Stimulated activated CD4-positive, alpha-beta T cell treated with anti-CD3 and anti-CD28 coated beads, Interleukin-1b, Interleukin-23, amount 100 ng/mL, for 1 hour (primary cell): ENCODE measurements around the gene PTTG1IP.
A peak's percentile ranks its signal among the peaks of the same experiment; 100 is the strongest.

Experiments
- DNase-seq, 2 donors: peaks; one replicate each; pipeline ENCODE4 v3.0.0-alpha.2; 2020; ENCODE audit warnings: low read depth in 2 of 2

The PTTG1IP gene

DNA sequence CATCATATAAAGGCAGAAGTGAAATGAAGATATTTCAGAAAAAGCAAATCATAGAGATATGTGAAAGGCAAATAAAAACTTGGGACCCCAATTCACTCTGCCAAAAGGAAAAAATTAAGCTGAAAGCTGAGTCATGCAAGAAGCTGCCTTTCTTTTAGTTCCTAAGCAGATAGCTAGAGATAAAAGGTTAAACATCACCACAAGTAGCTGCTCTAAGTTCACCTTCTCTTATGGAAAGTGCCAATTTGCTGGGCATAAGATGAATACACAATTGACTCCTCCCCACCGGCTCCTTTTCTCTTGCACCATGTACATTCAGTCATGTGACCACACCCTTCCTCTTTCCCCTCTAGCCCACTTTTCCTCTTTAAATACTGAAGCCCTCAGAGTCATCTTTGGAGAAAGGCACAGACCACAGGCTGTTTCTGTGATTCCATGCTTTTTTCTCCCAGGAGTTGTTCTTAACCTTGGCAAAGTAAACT is 50.3 kb downstream of the PTTG1IP start:
- no peak for DNase-seq

DNA sequence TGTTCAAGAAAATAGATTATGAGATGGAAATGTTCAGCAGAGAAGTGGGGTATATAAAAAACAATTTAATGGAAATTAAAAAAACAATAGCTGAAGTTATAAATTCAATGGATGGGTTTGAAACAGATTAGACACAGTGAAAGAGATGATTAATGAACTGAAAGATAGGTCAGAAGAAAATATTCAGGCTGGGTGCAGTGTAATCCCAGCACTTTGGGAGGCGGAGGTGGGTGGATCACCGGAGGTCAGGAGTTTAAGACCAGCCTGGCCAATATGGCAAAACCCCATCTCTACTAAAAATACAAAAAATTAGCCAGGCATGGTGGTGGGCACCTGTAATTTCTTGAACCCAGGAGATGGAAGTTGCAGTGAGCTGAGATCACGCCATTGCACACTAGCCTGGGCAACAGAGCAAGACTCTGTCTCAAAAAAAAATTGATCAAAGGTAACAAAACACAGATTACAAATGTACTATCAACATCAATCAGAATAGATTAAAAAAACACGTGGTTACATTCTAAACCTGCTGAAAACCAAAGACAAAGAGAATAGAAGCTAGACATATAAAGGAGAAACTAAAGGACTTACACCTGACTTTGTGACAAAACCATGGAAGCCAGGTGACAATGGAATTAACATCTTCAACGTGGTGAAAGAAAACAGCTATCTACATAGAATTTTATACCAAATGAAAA is 50.9 kb downstream of the PTTG1IP start:
- no peak for DNase-seq

DNA sequence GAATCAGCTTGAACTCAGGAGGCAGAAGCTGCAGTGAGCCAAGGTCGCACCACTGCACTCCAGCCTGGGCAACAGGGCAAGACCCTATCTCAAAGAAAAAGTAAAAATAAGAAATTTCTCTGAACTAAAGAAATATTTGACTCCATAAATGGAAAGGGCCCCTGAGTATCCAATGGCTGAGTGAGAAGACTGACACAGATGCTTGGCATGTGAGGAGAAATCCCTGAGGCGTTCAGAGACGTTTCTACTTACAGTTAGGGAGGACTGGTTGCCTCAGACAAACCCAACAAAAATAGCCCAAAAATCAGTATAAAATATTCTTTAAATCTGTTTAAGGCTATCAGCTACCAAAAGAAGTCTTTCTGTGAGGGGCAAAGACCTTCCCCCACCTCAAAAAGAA is 52.6 kb downstream of the PTTG1IP start:
- no peak for DNase-seq

DNA sequence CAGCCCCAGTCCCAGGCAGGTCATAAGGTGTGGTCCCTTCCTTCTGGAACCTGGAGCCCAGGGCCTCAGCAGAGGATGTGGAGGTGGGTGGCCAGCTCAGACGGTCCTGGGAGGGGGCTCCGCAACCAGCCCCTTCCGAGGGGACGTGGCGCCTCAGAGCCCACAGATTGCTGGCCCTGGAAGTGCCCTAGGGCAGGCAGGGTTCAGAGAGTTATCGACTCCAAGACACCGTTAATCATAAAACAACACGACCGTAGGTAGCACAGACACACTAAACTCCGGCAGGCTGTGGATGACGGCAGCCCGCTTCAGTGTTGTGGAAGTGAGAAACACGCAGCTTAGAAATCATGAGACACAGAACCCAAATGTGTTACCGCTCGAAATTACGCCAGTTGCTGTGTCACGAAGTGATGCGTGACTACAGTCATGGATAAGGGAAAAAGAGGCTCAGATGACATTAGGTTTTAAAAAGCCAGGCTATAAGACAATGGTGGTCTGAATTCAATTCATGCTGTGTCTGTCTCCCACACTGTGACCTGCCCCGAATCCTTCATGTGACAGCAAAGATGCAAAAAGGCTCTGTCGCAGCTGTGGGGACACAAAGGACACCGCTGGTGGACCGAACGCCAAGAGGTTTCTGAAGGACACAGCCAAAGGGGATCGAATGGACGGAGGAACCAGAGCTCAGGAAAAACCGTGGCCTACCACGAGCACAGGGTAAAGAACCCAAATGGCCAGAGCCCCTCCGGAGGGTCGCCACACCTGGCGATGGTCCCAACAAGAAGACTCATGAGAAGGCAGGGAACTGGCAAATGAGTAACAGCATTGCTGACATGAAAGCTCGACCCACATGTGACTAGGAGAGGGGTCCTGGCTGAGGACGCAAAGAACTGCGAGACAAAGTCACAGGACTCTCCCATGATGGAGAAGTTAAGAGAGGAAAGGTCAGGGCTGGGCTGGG is 53.9 kb downstream of the PTTG1IP start:
- no peak for DNase-seq

DNA sequence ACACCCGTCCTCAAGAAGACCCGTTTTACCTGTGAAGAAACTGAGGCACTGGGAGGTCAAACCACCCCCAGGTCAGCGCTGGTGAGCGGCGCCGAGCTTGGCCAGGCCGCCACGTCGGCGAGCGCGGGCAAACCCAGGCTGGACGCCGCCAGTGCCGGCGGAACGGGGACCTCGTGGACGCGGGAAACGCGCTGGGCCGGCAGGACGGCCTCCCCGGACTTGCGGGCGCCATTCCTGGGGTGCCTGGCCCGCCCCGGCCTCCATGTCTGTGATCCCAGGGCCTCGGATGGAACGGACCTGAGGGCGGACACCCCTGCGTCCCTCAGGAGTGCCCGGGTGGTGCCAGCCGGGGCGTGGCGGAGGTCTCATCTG is 54.9 kb downstream of the PTTG1IP start:
- no peak for DNase-seq

DNA sequence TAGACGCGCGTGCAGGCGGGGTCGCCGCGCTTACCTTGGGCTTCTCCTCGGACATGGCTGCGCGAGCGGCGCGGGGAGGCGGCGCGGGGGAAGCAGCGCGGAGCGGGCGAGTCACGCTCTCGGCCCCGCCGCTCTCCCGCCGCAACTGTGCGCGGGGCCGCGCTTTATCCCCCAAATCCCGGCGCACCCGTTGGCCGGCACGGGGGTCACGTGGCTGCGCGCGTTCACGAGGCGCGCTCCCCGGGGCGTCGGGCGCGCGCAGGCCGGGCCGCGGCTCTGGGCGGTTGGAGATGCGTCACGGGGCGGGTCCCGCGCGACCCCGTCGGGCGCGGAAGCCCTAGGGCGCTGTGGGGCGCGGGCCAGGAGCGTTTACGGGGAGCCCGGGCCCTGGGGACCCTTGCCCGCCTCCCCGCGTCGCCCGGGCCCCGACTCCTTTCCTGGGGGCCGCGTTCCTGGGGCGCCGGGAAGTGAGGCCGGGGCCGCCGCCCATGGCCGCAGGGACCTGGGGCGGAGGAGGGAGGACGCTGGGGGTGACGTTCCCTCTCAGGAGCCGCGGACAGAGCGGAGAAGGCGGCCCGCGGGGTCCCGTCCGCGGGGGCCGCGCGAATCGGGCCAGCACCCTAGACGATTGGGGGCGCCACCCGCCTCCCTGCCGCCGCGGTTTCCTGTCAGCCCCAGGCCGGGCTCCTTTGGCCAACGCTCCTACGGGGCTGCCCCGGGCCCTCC is 55.4 kb downstream of the PTTG1IP start, which contains the start of gene SUMO3:
Gene SUMO3 (minus strand): TSS at position 149 of the 726 bp plus-strand sequence. CDS start 94 bp downstream, at position 55.
- DNase-seq, result peak; percentile 71 to 78

DNA sequence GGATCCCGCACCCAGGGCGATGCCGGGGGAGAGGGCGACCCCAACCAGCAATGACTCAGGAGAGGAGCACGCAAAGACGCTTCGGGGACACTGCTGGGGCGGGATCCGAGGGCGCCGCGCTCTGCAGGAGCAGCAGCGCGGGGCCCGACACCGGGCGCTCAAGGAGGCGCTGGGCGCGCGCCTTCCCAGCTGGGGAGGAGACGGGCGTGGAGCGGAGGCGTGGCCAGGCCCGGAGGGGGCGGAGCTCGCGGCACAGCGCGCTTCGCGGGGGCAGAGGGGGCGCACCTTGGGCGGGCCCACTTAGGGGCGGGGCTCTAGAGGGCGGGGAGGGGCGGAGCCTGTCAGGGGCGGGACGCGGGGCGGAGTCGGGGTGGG is 56.0 kb downstream of the PTTG1IP start:
- peak; percentile 84 to 89 for DNase-seq

DNA sequence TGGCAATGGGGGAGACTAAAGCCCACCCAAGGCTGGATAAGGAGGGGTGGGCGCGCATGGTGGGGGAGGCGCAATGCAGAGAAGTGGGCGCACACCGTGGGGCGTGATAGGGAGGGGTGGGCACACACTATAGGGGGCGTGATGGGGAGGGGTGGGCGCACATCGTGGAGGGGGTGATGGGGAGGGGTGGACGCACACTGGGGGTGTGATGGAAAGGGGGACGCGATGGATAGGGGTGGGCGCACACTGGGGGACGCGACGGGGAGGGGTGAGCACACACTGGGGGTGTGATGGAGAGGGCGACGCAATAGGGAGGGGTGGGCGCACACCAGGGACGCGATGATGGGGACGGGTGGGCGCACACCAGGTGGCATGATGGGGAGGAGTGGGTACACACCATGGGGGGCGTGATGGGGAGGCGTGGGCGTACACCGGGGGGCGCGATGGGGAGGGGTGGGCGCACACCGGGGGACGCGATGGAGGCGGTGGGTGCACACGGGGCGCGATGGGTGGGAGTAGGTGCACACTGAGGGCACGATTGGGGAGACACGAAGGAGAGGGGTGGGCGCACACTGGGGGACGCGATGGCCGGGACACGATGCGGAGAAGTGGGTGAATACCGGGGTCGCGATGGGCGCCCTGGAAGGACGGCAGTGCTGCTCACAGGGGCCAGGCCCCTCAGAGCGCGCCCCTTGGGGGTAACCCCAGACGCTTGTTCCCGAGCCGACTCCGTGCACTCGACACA is 56.6 kb downstream of the PTTG1IP start:
- no peak for DNase-seq

DNA sequence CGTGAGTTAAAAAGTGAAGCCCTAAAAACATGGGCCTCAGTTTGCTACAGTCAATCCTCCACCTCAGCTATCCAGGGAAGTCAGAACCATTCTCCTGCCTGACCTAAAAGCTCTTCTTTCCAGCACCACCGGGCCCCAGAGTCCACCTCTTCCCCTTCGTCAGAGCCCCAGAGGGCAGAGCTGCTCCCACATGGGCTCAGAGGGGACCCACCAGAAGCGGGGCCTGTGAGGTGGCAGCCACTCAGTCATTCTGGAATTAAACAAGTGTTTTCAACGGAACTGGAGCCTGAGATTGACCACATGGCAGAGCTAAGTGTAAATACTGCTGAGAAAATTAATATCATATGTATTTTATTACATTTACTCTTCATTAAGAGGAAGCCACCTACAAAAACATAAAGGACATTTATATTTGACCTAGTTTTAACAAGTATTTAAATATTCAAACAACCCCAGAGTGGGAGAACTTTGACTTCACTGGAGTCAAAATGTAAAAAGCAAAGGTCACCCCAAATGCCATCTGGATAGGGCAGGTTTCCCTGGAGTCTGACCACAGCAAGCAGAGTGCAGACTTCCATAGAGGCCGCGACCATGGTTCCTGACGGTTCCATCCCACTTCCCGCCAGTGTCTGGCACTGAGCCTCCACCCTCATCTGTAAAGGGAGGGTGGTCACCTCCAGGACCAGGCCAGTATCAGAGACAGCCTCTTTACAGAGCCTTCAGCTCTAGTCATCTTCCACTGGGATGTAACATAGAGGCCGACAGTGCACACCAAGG is 57.5 kb downstream of the PTTG1IP start:
- DNase-seq, result no peak

DNA sequence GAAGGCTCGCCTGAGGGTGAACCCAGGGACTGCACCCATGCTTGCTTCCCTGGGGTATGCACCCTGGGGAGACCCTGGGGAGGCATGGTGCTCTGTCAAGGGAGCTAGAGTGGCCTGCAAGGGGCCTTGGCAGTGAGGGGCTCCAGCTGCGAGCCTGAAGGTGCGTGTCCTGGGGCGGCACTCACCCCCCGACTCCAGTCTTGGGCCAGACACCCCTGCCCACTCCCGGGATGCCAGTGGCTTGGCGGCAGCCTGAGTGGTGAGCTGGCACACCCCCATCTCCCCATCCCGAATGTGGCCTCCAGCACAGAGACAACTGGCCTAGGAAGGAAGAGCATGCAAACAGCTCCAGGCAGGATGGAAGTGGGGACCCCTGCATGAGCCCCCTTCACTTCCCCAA is 58.3 kb downstream of the PTTG1IP start:
- DNase-seq, result no peak

DNA sequence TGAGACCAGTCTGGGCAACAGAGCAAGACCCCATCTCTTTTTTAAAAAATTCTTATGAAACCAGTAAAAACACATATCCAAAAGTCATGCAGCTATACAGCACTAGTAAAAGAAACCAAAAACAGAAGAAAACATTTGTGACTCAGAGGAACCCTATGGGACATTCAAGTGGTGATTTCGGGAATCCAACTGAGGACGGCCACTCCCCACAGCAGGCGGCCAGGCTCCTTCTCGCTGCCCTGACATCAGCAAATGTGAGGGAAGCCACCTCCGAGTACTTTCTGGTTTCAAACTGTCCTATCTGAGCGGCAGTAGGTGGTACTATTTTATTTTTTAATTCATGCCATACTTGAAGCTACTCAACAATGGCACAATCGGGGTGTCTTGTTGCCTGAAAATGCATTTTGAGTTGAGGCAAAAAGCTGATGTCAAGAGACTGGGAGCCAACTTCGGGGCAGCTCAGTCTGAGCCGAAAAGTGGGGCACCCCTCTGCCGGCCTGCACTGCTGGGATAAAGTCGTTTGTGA is 58.9 kb downstream of the PTTG1IP start:
- no peak for DNase-seq

DNA sequence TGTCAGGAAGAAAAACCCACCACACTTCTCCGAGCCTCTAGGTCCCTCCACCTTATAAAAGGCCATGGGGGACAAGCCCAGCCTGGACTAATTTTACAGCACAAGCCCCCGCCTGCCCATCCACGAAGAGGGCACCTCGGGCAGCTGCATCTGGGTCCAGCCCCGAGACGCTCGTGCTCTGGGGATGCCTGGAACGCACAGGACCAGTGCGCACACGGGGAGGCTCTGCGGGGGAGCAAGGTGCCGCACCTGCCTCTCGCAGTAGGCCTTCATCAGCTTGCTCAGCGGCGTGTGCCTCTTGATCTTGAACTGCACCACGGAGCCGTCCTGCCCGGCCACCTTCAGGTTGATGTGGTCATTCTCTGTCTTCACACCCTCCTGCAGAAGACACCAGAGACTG is 59.8 kb downstream of the PTTG1IP start:
- DNase-seq, result no peak

DNA sequence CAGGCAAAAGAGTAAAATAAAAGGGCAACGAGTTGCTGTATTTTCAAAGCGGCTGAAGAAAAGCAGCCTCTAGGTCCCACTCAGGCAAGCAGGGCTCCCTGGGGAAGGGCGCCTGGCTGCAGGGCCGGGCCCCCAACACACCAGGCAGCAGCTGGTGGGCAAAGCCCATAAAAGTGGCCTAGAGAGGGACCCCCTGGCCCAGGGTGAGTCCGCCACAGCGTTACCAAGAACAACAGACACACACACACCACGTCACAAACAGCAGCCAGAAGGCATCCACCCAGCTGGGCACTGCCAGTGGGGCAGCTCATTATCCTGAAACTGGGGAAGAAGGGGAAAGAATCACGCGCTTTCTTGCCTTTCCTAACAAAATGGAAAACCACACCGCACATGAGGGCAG is 60.3 kb downstream of the PTTG1IP start:
- no peak for DNase-seq

DNA sequence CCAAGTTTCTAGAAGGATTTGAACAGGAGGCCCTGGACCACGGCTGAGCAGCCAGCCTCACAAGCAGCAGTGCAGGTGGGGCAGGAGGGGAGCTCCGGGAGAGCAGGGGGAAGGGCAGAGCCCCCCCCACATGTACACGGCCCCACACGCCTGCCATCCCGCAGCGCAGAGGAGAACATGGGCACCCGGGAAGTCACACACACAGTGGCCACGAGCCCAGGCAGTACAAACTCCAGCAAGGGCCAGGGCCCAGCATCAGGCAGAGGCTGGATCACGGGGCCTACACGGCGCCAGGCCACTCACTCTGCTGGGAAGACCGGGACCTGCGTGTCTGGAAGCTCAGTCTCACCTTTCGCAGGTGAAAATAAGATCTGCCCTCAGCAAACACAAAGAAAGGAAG is 60.9 kb downstream of the PTTG1IP start:
- DNase-seq, result no peak

DNA sequence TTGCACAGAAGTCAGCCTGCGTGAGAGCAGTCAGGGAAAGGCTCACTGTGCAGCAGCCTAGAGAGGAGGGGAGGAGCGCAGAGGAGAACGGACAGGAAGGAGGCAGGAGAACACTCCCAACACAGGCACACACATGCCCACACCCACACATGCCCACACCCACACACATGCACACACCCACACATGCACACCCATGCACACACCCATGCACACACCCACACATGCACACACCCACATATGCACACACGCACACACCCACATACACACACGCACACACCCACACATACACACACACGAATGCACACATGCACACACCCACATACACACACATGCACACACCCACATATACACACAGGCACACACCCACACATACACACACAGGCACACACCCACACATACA is 62.7 kb downstream of the PTTG1IP start:
- no peak for DNase-seq

DNA sequence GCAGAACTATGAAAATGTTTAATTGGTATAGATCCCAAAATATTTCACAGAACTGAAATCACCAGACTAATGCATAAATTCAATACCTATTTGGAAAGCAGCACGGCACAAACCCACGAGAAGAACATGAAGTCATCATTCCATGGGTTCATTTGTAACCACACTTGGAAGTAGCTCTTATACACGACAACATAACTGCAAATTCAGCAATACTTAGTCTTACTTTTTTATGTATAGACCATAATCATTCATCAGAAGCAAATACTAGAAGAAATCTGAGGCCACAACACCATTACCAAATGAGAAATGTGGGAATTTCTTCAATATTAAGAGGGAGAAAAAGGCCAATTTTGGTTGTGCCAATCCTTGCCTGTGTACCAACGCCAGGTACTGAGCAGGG is 67.6 kb downstream of the PTTG1IP start:
- DNase-seq, result no peak

DNA sequence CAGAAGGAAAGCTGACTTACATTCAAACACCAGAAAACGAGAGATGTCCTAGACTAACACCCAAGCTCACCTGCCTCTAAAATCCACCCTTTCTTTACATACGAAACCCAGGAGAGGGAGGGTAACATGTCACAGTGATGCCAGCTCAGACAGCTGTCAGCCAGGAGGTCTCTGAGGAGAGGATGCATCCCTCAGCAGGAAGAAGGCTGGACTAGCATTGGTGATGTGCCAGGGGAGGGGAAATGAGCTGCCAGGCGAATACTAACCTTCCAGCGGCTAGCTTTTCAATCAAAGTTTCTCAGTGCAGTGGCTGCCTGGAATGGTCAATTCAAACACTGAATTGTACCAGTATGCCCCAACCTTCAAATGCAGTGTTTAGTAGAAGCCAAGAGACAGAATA is 68.3 kb downstream of the PTTG1IP start:
- DNase-seq, result no peak

DNA sequence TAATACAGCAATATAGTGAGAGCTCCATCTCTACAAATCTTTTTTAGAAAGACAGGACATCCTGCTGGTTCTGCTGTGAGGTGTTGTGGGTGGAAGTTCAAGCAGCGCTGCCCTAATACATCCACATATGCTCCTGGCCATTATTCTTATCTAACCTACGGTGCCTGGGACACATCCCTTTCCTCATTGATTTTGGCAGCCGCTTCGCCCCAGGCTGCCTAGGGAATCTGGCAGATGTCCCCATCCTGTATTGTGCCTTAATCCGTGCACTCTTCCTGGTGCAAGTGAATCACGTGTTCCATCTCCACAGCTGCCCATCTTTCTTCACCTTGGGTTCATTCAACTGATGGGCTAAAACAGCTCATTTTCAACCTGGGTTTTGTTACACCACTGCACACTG is 68.7 kb downstream of the PTTG1IP start:
- no peak for DNase-seq

DNA sequence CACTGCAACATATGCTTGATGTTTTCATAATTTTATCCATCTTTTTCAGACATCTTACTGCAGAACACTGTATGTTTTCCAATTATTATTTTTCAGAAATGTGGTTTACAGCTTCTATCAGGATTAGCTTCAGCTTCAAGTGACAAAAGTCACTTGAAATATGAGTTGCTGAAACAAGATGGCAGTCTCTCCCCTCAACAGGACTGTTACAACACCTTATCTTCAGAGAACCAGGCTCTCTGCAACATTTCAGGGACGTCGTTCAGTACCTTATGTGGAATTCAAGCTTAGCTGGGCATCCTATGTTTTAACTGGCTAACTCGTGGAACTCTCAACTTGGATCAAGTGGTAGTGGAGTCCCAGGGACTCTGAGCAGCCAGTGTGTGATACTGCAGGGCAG is 69.8 kb downstream of the PTTG1IP start:
- no peak for DNase-seq

DNA sequence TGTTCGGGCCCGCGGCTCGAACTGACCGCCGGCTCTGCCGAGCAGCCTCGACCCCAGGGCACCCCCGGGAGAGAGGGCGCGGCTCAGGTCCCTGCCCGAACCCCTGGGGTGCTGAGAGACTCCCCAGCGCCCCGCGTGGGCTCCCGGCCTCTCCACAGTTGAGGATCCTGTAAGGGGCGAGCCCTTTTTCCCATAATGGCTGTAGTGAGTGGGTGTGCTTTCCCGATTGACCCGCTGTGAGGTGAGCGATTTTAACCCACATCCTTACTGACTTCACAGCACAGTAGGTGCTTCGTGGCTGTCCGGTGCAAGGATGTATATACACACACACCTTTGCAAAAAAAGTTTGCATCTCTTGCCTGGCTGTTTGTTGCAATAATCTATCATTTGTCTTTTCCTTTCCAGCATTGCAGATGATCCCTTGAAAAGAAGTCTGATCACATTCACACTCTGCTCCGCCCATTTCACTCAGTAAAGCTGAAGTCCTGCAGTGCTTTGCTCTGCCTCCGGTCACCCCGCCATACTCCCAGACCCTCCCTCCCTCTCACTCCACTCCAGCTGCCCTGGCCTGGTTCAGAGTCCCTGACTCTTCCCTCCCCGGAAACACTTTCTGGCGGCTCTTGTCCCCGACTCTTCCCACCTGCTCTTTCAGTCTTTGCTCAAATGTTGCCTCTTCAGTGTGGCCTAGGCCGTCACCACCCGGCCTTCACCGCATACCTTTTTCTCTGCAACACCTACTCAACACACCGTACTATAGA is 70.9 kb downstream of the PTTG1IP start:
- DNase-seq, result no peak
